EL (cell line): ENCODE data around the gene BAG5.
"Not testable (repeated sequence)": the region's sequence is repeated elsewhere in the genome, so short reads cannot be mapped to it uniquely, and the experiment has no call there.

ENCODE experiments used
- DNase-seq: peaks from one replicate; pipeline ENCODE4 v3.0.0-alpha.2; 2016

BAG5 gene

GRCh38 chr14:103521438-103521950 is 41.0 kb downstream of the BAG5 start:
- DNase-seq: no peak

- DNase-seq: peak; percentile 72
Measured at GRCh38 chr14:103520657-103521437, 41.6 kb downstream of the BAG5 start.

GRCh38 chr14:103520269-103520656 is 42.2 kb downstream of the BAG5 start:
- DNase-seq: no peak

DNA sequence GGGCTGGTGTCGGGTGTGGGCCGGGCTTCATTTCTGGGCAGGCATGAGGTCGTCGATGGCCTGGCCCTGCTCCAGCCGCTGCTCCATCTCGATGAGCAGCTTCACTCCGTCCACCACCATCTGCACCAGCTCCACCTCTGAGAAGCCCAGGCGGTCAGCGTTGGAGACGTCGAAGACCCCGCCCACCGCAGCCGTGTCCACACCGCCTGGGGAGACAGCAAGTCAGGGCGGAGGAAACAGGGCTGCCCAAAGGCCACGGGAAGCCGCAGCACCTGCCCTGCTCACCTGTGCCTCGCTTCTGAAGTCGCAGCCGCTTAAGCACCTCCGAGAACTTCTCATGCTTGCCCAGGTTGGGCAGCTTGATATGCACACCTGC is 42.6 kb downstream of the BAG5 start:
- no peak for DNase-seq

DNA sequence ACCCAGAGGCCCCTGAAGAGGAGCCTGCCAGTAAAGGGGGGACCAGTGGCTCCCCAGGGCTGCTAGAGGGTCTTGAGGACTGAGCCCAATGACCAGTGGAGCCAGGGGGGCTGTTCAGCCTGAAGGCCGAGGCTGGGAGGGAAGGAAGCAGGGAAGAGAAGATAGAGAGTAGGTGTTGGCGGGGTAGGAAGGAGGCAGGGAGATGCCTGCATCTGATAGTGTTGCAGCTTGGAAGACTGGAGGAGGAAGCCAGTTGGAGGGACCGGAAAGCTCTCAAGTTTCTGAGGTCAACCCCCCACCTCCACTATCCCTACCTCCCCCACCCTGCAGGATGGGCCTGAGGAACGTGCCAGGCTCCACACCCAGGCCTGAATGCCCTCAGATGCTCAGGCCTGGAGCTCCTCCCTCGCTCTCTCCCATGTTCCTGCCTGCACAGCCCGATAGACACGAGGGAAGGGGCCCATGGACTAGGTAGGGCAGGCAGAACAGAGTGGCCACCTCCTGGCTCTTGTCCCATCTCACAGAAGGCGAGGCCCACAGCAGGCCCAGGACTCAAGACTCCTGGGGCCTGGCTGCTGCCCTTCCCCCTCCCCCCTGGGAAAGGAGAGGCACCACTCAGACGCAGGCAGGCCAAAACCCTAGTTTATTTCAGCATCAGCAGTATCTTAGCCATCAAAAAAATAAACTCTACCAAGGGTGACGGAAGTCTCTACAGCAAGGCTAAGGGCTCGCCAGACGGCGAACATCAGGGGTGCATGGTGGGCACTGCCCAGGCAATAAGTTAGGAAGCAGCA is 43.2 kb downstream of the BAG5 start:
- DNase-seq: peak; percentile 45

DNA sequence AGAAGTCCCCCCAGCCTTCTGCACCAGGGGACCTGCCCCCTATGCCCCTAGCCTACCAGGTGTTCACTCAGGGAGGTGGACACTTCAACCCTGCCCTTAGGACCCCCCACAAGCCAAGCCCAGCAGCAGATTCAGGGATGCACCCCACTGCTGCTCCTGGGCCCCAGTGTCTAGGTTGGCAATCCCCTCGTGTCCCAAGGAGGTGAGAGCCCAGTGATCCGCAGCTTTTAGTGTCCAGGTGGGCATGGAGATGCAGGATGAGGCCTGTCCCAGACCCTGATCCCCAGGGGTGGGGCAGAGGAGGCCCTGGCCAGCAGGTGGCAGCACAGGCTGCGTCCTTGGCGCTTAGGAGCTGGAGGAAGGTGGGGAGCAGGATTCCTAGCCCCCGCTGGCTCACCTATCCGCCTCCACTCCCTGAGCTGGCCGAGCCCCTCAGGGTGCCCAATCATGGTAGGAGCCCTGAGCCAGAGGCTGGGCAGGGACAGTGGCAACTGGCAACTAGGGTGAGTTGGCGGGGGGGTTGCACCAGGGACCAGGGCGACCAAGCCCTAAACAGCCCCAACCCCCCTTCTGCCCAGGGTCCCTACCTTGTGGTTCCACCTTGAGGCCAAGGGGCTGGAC is 43.9 kb downstream of the BAG5 start:
- peak; percentile 53 for DNase-seq

DNA sequence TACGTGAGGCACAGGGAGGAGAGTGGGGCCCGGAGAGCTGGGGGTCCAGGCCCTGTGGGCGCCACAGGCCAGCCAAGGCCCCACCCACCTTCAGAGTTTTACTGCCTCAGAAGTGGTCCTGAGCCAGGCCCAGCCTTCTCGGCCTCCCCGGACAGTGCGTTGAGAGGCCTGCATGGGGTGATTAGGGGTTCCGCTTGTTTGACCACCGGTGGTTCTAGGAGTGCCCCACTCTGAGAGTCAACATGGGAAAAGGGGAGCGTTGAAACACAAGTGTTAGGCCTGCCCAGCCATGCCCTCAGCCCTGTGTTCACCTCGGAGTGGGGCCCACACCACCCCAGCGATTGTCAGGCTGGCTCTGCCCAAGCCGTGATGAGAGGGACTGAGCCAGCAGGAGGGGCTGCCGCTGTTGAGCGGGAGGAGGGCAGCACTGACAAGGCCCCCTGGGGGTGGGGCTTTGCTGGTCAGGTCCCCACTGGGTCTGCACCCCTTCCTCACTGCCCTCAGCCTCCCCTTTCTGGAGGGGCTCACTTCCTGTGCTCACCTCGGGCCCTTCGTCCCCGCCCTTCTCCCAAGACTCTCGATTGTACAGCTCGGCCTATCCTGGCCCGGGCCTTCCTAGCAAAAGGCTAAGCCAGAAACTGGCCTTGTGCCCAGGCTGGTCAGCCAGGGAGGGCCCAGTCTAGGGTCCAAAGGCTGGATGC is 44.6 kb downstream of the BAG5 start:
- peak; percentile 13 for DNase-seq

- no peak for DNase-seq
Measured at GRCh38 chr14:103517174-103517566, 45.3 kb downstream of the BAG5 start.

DNA sequence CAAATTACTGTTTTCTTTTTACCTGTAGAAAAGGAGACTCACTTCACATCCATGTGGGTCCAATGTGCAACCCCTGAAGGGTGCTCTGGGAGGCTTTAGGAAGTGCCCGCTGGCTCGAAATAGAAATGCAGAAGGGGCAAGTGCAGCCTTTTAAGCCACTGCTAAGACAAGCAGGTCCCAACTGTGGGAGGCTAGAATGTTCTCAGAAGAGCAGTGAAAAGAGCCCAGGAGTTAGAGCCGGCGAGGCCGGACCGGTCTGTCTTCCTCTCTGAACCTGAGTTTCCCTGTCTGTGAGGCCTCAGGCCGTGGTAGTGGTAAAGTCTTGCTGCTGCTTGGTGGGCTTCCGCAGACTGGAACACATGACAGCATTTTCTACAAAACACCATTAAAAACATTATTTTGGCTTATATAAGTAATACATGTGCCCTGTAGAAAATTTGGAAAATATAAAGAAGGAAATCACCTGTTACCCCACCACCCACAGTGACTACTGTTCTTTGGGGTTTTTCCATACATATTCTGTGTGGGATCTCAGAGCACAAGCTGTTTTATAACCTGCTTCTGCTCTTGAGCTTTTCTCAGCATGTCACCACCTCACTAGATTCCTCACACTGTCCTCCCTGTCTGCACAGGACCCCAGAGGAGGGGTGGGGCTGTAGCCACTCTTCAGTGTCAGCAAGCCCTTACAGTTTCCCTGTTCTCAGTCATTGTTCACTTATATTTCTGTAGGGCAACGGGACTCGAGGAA is 45.9 kb downstream of the BAG5 start:
- no peak for DNase-seq

DNA sequence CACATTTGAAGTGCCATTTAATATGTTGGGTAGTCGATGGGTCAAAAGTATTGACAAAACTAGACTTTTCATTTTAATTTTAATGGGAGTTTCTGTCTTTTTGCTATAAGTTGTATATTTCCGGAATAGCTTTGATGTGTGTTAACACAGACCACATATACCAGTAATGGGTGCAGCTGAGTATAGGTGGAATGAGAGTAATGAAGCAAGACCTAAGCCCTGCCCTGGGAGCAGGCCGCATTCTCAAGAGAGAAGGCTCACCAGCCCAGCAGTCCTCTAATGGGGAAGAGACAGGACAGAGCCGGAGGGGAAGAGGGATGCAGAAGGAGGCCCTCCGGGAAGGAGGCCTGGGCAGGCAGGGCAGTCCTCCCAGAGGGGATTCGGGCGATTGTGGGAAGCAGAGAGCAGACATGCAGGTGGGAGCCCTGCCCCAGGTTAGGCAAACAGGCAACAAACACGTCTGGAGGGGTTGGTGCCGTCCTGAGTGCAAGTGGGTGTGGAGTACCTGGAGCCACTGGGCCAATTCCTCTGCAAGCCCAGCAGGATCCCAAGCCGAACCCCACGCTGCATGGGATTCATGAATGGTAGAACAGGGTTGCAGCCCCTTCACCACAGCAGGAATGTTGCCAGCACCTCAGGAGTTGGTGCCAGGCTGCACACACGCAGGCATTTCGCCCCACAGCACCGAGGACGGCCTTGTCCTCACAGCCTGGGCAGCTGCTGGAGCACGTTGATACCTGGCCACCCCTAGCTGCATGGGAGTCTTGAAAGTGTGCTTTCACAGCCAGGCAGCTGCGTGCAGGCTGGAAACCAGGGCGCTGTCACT is 47.6 kb downstream of the BAG5 start:
- DNase-seq: no peak

- DNase-seq: peak; percentile 50
Measured at GRCh38 chr14:103512701-103513611, 49.5 kb downstream of the BAG5 start.

- not testable (repeated sequence) for DNase-seq
Measured at GRCh38 chr14:103512180-103512579, 50.3 kb downstream of the BAG5 start.

GRCh38 chr14:103510724-103511693 is 51.4 kb downstream of the BAG5 start:
- no peak for DNase-seq

DNA sequence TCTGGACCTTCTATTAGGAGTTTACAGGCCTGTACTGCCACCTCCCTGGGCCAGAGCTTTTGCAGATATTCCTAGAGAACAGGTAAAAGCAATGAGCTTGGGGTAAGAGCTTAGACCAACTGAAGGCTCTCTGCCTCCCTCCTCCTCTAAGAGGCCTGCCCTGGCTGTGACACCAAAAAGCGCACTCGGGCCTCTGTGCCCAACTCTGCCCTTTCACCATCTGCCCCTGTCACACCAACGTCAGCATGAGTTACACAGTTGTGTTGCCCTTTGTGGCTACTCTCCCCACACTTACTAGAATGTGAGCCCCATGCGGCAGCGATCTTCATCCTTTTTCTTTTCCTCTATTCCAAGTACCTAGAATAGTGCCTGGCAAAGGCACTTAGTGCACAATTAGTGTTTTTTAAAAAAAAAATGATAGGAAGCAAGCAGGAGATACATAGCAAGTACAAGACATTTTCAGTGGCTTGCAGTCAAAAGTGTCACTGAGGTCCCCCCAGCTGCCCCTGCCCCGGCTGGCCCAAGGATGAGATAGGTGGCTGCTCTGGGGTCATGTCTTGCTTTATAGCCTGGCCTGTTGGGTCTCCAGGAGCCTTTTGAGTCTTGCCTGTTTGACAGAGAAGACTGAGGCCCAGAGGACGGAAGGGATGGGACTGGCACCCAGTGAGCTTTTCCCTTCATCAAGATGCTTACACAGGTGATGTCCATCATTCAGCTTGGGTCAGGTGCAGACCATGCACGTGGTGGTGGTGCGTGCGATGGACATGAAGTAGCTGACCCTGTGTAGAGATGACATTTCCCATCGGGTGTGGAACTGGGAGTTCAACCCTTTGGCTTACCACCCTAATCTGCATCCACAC is 52.4 kb downstream of the BAG5 start:
- DNase-seq: no peak

- no peak for DNase-seq
Measured at GRCh38 chr14:103508521-103509329, 53.7 kb downstream of the BAG5 start.

DNA sequence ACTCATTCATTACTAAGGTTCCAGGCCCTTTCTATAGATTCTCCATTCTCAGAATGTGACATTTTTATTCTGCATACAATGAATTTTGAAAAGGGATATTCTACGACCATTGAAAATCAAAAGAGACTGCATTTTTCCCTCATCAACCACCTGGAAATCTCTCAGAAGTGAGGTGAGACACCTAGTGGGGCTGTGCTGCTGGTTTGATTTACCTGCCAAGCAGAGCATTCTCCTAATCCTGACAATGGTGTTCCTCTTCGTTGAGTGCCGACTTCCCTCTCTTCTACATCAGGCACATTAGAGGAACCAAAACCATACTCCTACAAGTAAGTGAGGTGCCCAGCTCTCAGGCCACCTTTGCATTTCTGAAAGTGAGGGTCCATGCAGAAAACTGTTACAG is 54.7 kb downstream of the BAG5 start:
- DNase-seq: no peak
